Measurements from ENCODE around the gene EFCC1.
"Not testable (repeated sequence)": the region's sequence is repeated elsewhere in the genome, so short reads cannot be mapped to it uniquely, and the experiment has no call there.

DNA sequence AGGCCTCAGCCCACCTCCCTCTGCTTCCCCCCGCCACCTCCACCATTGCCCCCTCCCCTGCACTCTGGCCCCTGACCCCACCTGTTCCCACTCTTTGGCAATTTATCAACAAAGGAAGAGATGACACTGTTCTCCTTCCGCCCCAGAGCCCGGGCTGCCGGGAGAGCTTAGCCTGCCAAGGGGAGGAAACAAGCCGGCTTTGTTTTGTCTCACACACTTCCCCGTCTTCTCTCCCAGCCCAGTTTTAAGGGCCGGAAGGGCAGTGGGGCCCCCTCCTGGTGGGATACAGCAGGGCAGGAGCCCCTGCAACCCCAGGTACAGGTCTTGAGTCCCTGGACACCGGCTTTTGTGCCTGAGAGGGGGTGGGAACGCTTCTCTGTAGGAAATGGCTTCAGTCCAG is 86.8 kb downstream of the EFCC1 start:
- TF ChIP-seq RNF2 (IDR thresholded peaks at IDR 0.05; ENCODE audit: borderline replicate concordance, low read depth); EP300 (IDR thresholded peaks at IDR 0.05); CTCF (IDR thresholded peaks at IDR 0.05); ATOH8 (CRISPR knock-in tag; IDR thresholded peaks at IDR 0.05; ENCODE audit: low read depth); HEYL (CRISPR knock-in tag; IDR thresholded peaks at IDR 0.05): not testable (repeated sequence)
- TF ChIP-seq, protein P1, sequence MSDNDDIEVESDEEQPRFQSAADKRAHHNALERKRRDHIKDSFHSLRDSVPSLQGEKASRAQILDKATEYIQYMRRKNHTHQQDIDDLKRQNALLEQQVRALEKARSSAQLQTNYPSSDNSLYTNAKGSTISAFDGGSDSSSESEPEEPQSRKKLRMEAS (IDR thresholded peaks at IDR 0.05) = not testable (repeated sequence)
